Heart left ventricle (tissue), 16 donors: ENCODE data around the gene NEK8. TPM values are rescaled to one million over a fixed set of nuclear protein-coding genes. Genes with fewer than 3 reads are reported as not detected.

ENCODE experiments used
- ATAC-seq, 4 donors: fragments of 200-7000 bp; cut with Tn5 transposase; one replicate each; pipeline ENCODE4 v1.9.1; 2020 to 2022; ENCODE audit warnings: moderate library complexity in 4 of 4, mild to moderate bottlenecking in 3 of 4, moderate number of reproducible peaks in 1 of 4
- DNase-seq, 5 donors: peaks; one replicate each; pipeline ENCODE4 v3.0.0-alpha.2; 2020
- H3K27ac ChIP-seq, 12 donors: fragments of 200-600 bp; sonication (generic) in 4 of 12; one replicate each; pipeline versions ENCODE4 v1.5.0 to v1.8.0; 2016 to 2022; ENCODE audit warnings: mild to moderate bottlenecking in 2 of 12
- H3K27me3 ChIP-seq, 9 donors: fragments of 200-600 bp; sonication (generic) in 2 of 9; one replicate each; pipeline versions ENCODE4 v1.5.1 to v1.8.0; 2016 to 2022; ENCODE audit warnings: mild to moderate bottlenecking in 3 of 9
- H3K36me3 ChIP-seq, 9 donors: fragments of 200-600 bp; sonication (generic) in 2 of 9; one replicate each; pipeline versions ENCODE4 v1.5.0 to v1.8.0; 2018 to 2022; ENCODE audit warnings: mild to moderate bottlenecking in 2 of 9
- H3K4me1 ChIP-seq, 12 donors: fragments of 200-600 bp; sonication (generic) in 4 of 12; one replicate each; pipeline versions ENCODE4 v1.5.0 to v1.8.0; 2016 to 2022; ENCODE audit warnings: mild to moderate bottlenecking in 3 of 12
- H3K4me3 ChIP-seq, 12 donors: fragments of 200-600 bp; sonication (generic) in 4 of 12; one replicate each; pipeline versions ENCODE4 v1.5.0 to v1.8.0; 2017 to 2022; ENCODE audit warnings: mild to moderate bottlenecking in 9 of 12, moderate library complexity in 4 of 12
- H3K9me3 ChIP-seq, 12 donors: fragments of 200-600 bp; sonication (generic) in 4 of 12; one replicate each; pipeline versions ENCODE4 v1.5.0 to v1.8.0; 2016 to 2022; ENCODE audit warnings: mild to moderate bottlenecking in 1 of 12
- CTCF ChIP-seq, 12 donors: fragments of 200-600 bp; sonication (generic) in 4 of 12; IDR thresholded peaks; one replicate each; pipeline versions ENCODE4 v1.5.0 to v1.8.0; 2018 to 2022; ENCODE audit warnings: antibody characterized with exemption in 12 of 12, mild to moderate bottlenecking in 5 of 12
- POLR2A ChIP-seq, 2 donors: fragments of 450-650 bp; IDR thresholded peaks; one replicate each; pipeline ENCODE4 v1.6.1; 2017; ENCODE audit warnings: antibody characterized with exemption in 2 of 2, mild to moderate bottlenecking in 2 of 2, moderate library complexity in 2 of 2
- WGBS, 4 donors: extraction: QIAGEN DNeasy Blood & Tissue Kit in 2 of 4; methylation state at CpG; one replicate each; pipeline versions ENCODE4 v1.1.5 to v1.1.7; 2013 to 2018; 5-methylcytosine and 5-hydroxymethylcytosine counted together
- intact Hi-C, 10 donors: fragments of 100-400 bp; cut with DNase I; formaldehyde crosslinking; loops; one replicate each; pipeline versions ENCODE4 v1.11.1 to v1.14.2; 2022
- polyA plus RNA-seq, 2 donors: library from polyadenylated mRNA; stranded (reverse); fragments of 200-250 nt; gene quantifications; one replicate each; pipeline ENCODE4 v1.2.3, GENCODE V29; 2013
- total RNA-seq, 9 donors: library from RNA; depleted of rRNA in 2 of 9; stranded (reverse); fragments of >200 nt in 2 of 9; fragmentation: NEBNext Ultra II Directional in 3 of 9; extraction: Animal tissue kit (Norgen Biotek cat#: 25700) in 3 of 9; gene quantifications; one replicate each; pipeline versions ENCODE4 v1.1.0 to v1.2.4, GENCODE V29; 2016 to 2023
- donor health status: ischemic (EF 13 %, LVEDD 7.1; RV severe dilation, severe dysfunction).
- donor health status: healthy with polysubstance abuse.
- donor health status: DM: no; HTN: yes; CAD: no.
- donor health status: DM: no; HTN: no; CAD: no.
- donor health status: ischemic (EF 25% LVEDD 6.9; RV normal size, moderate dysfunction).
- donor health status: ischemic (EF 25% LVEDD 5.7; RV mildly dilated, moderate dysfunction).
- donor health status: healthy.
- donor health status: DM: yes; HTN: yes; CAD: no.
- donor health status: ischemic (EF 35%, LVEDD 5.7; RV mildly dilated, moderate dysfunction).
- donor health status: nonischemic (EF 11% LVEDD 7.7; RV severe dilation, severe dysfunction).
- donor health status: DM: yes; HTN: yes; CAD: no.
- donor health status: PGD.
- donor health status: ischemic (EF 29% LVEDD 5.4; RV normal size, mild dysfunction).
- donor health status: nonischemic (EF 23%, LVEDD 6.1; RV moderate dilation, normal function).

The NEK8 gene
- total and polyA plus RNA-seq, 11 donors: 0.28 to 2.8 (median 1.1) TPM

DNA sequence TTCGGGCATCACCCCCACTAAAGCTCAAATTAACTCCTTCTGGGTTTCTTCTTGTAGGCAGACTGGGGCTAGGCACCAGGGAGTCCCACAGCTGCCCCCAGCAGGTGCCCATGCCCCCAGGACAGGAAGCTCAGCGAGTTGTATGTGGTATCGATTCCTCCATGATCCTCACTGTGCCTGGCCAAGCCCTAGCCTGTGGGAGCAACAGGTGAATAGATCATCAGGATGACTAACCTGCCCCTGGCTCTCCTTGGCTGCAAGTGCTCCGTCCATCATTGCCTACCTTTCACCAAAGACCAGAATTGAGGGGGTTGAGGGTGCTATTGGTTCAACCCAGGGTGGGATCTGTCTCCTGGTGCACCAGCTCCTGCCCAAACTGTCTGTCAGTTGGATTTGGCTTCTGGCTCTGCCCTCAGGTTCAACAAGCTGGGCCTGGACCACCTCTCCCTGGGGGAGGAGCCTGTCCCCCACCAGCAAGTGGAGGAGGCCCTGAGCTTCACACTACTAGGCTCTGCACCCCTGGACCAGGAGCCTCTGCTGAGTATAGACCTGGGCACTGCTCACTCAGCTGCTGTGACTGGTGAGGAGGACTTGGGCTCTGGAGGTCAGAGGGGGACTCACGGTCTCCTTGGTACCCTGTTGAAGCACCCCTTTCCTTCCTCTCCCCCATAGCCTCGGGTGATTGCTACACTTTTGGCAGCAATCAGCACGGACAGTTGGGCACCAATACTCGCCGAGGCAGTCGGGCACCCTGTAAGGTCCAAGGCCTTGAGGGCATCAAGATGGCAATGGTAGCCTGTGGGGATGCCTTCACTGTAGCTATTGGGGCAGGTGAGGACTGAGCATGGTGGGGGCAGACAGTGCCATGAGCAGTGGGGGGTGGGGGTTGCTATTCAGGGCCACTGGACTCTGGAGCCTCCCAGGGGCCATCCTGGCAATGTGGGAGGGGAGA lies 12.1 kb downstream of the NEK8 start:
- TF ChIP-seq POLR2A (IDR thresholded peaks at IDR 0.05): no peak
- TF ChIP-seq CTCF (IDR thresholded peaks at IDR 0.05): no peak
- intact Hi-C loops: no loop called here
- Histone ChIP-seq H3K36me3 (no peaks in the 10 kb centered on the region), H3K4me1 (peaks cover 0 to 38% (median 21%) of the 10 kb centered on the region in 12 donors), H3K27me3 (no peaks in the 10 kb centered on the region), H3K4me3 (no peak overlapping the region), H3K27ac (no peak overlapping the region), H3K9me3 (no peaks in the 10 kb centered on the region)
- peak in 1 of 5 donors; percentile 19 for DNase-seq
- no peak for ATAC-seq
- 85 to 89% (median 87%) methylated on average over 6 to 10 of the region's 10 CpGs for WGBS, 4 donors

- intact Hi-C loops: loop anchor here in 2 of 10 donors (2.0 kb wide), 1 partner anchor 13 kb away; the partner anchor contains the start of gene NEK8 (in 2 of the 2)
- H3K27me3 ChIP-seq: no peaks in the 10 kb centered on the region
- H3K4me1 ChIP-seq: peaks cover 0 to 48% (median 30%) of the 10 kb centered on the region in 12 donors
- 78 to 84% (median 81%) methylated on average over 18 to 19 of the region's 19 CpGs for WGBS, 4 donors
- H3K36me3 ChIP-seq: no peaks in the 10 kb centered on the region
- no peak overlapping the region for H3K4me3 ChIP-seq
- no peak for TF ChIP-seq CTCF (IDR thresholded peaks at IDR 0.05)
- peak in 1 of 5 donors; percentile 25 for DNase-seq
- no peak overlapping the region for H3K27ac ChIP-seq
- no peaks in the 10 kb centered on the region for H3K9me3 ChIP-seq
- no peak for ATAC-seq
These were observed 13.1 kb downstream of the NEK8 start for GRCh38 chr17:28741358-28742349.

DNA sequence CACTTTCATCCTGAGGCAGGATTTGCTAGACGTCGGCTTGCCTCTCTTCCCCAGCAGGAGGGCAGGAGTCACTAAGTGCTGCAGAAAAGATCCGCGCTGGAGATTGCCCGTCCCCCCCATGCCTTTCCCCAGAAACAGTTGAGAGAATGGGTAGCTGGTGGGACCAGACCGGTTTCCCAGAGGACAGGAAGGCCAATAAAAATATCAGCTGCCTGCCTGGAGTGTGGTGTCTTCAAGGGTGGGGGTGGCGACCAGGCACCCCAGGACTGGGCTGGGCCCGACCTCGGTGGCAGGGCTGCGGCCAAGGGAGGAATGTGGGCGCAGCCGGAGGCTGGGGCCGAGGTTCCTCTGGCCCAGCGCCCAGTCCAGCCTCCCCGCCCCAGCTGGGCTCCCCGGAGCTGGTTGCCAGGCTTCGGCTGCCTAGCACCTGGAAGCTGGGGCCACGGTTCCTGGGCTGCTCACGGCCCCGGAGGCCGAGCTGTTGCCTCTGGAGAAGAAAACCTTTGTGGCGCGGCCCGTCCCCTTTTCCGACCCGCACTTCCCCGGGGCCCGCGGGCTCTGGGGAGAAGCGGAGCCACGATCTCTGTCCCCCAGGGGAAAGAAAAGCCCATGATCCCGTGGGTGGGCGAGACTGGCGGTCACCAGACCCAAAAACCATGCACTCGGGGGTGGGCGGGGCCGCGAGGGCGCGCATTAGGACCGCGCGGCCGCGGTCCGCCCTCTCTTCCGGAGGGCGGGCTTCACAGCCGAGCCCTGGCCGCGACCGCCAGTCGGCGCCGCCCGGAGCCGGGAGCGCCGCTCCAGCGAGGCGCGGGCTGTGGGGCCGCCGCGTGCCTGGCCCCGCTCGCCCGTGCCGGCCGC lies 14.9 kb downstream of the NEK8 start, which contains the start of gene TRAF4:
Gene TRAF4, plus strand, starts transcription at position 769 of the 861 bp plus-strand sequence. CDS start 102 bp downstream, outside the sequence.
- DNase-seq (peak; percentile 79 to 89 (median 84)), ATAC-seq (peak; percentile 83 to 91 (median 87))
- 1 to 6% (median 2%) methylated on average over 27 to 70 of the region's 70 CpGs for WGBS, 4 donors
- H3K27ac ChIP-seq: peak within 1 kb of the TSS; percentile 55 to 88 (median 86)
- TF ChIP-seq POLR2A (IDR thresholded peaks at IDR 0.05) (peak in 1 of 2 donors; percentile 67), CTCF (IDR thresholded peaks at IDR 0.05) (peak in 6 of 12 donors; percentile 14 to 42 (median 34))
- peaks cover 0 to 11% (median 0%) of the 10 kb centered on the region in 9 donors for H3K36me3 ChIP-seq
- peaks cover 0 to 57% (median 32%) of the 10 kb centered on the region in 12 donors for H3K4me1 ChIP-seq
- H3K27me3 ChIP-seq: no peaks in the 10 kb centered on the region
- H3K9me3 ChIP-seq: no peaks in the 10 kb centered on the region
- intact Hi-C loops: loop anchor here in 4 of 10 donors (2.0 kb wide), 1 partner anchor 15 kb away; the partner anchor contains the start of gene NEK8 (in 4 of the 4)
- peak within 1 kb of the TSS; percentile 56 to 89 (median 76) for H3K4me3 ChIP-seq
